ENCODE measurements around the gene TRIO. TPM values are rescaled to one million over a fixed set of nuclear protein-coding genes. Genes with fewer than 3 reads are reported as not detected.

TRIO gene
- total RNA-seq, 4 donors from 2014 or later, result 186 to 388 (median 285) TPM

GRCh38 chr5:14302330-14302729, 159.2 kb downstream of the TRIO start:
- H3K27ac ChIP-seq, result no peak overlapping the region
- in situ Hi-C loops (cut with MboI; ENCODE audit: low pct_ligation_motif_present in 1 of 4, low pct_unique_long_range_greater_than_20kb in 1 of 4, low sequenced_read_pairs in 3 of 4), result no loop called here
- H3K27me3 ChIP-seq, result no peaks in the 10 kb centered on the region
- H3K4me1 ChIP-seq, result no peaks in the 10 kb centered on the region
- no peak overlapping the region for H3K4me3 ChIP-seq
- 95 to 96% methylated on average over 3 of the region's 3 CpGs for WGBS, 2 donors (ENCODE audit: low coverage in 1 of 2)
- DNase-seq, result no peak
- intact Hi-C loops (cut with DNase I; ENCODE audit: low total_unique reads), result no loop called here
- H3K36me3 ChIP-seq, result peaks cover 0 to 8% (median 4%) of the 10 kb centered on the region in 4 donors
- H3K9me3 ChIP-seq, result no peaks in the 10 kb centered on the region
- TF ChIP-seq CTCF (IDR thresholded peaks at IDR 0.05) (no peak), POLR2A (IDR thresholded peaks at IDR 0.05) (no peak), POLR2AphosphoS5 (IDR thresholded peaks at IDR 0.05) (no peak), EP300 (IDR thresholded peaks at IDR 0.05; ENCODE audit: low read depth) (no peak)

GRCh38 chr5:14305045-14305444, 161.9 kb downstream of the TRIO start:
- in situ Hi-C loops (cut with MboI; ENCODE audit: low pct_ligation_motif_present in 1 of 4, low pct_unique_long_range_greater_than_20kb in 1 of 4, low sequenced_read_pairs in 3 of 4), result no loop called here
- H3K27me3 ChIP-seq, result no peaks in the 10 kb centered on the region
- H3K9me3 ChIP-seq, result no peaks in the 10 kb centered on the region
- intact Hi-C loops (cut with DNase I; ENCODE audit: low total_unique reads), result no loop called here
- peaks cover 0 to 4% (median 0%) of the 10 kb centered on the region in 4 donors for H3K36me3 ChIP-seq
- no peak for DNase-seq
- H3K4me3 ChIP-seq, result no peak overlapping the region
- no peaks in the 10 kb centered on the region for H3K4me1 ChIP-seq
- no peak for TF ChIP-seq POLR2A (IDR thresholded peaks at IDR 0.05)
- TF ChIP-seq CTCF (IDR thresholded peaks at IDR 0.05), result no peak
- no peak for TF ChIP-seq POLR2AphosphoS5 (IDR thresholded peaks at IDR 0.05)
- TF ChIP-seq EP300 (IDR thresholded peaks at IDR 0.05; ENCODE audit: low read depth), result no peak
- H3K27ac ChIP-seq, result no peak overlapping the region
- 81 to 85% methylated on average over 3 to 7 of the region's 7 CpGs for WGBS, 2 donors (ENCODE audit: low coverage in 1 of 2)

- no peaks in the 10 kb centered on the region for H3K27me3 ChIP-seq
- intact Hi-C loops (cut with DNase I; ENCODE audit: low total_unique reads), result no loop called here
- in situ Hi-C loops (cut with MboI; ENCODE audit: low pct_ligation_motif_present in 1 of 4, low pct_unique_long_range_greater_than_20kb in 1 of 4, low sequenced_read_pairs in 3 of 4), result no loop called here
- H3K4me3 ChIP-seq, result no peak overlapping the region
- TF ChIP-seq POLR2AphosphoS5 (IDR thresholded peaks at IDR 0.05) (no peak), POLR2A (IDR thresholded peaks at IDR 0.05) (no peak), CTCF (IDR thresholded peaks at IDR 0.05) (no peak), EP300 (IDR thresholded peaks at IDR 0.05; ENCODE audit: low read depth) (no peak)
- no peaks in the 10 kb centered on the region for H3K4me1 ChIP-seq
- no peaks in the 10 kb centered on the region for H3K9me3 ChIP-seq
- no peak for DNase-seq
- no peak overlapping the region for H3K27ac ChIP-seq
- 83 to 90% methylated on average over 2 of the region's 2 CpGs for WGBS, 2 donors (ENCODE audit: low coverage in 1 of 2)
- peaks cover 0 to 4% (median 0%) of the 10 kb centered on the region in 4 donors for H3K36me3 ChIP-seq
Measured at GRCh38 chr5:14306329-14306815, 163.2 kb downstream of the TRIO start.

GRCh38 chr5:14308384-14309154, 165.4 kb downstream of the TRIO start:
- H3K27ac ChIP-seq, result no peak overlapping the region
- no peak overlapping the region for H3K4me3 ChIP-seq
- peaks cover 0 to 4% (median 0%) of the 10 kb centered on the region in 4 donors for H3K36me3 ChIP-seq
- no peak for DNase-seq
- no peaks in the 10 kb centered on the region for H3K9me3 ChIP-seq
- 98% methylated on average over 5 of the region's 5 CpGs for WGBS, 2 donors (ENCODE audit: low coverage in 1 of 2)
- intact Hi-C loops (cut with DNase I; ENCODE audit: low total_unique reads), result no loop called here
- H3K27me3 ChIP-seq, result no peaks in the 10 kb centered on the region
- TF ChIP-seq POLR2AphosphoS5 (IDR thresholded peaks at IDR 0.05) (no peak), POLR2A (IDR thresholded peaks at IDR 0.05) (no peak), EP300 (IDR thresholded peaks at IDR 0.05; ENCODE audit: low read depth) (no peak), CTCF (IDR thresholded peaks at IDR 0.05) (no peak)
- H3K4me1 ChIP-seq, result peaks cover 0 to 3% (median 1%) of the 10 kb centered on the region in 4 donors
- in situ Hi-C loops (cut with MboI; ENCODE audit: low pct_ligation_motif_present in 1 of 4, low pct_unique_long_range_greater_than_20kb in 1 of 4, low sequenced_read_pairs in 3 of 4), result no loop called here

Measured in transverse colon (tissue), 4 donors.